NCI-H446 treated with DMSO at 0.1 percent for 48 hours (cell line): ENCODE measurements around the gene SORCS2.
"Not testable (repeated sequence)": the region's sequence is repeated elsewhere in the genome, so short reads cannot be mapped to it uniquely, and the experiment has no call there.

ENCODE experiments used
- DNase-seq: peaks from one replicate; lab custom pipeline; 2025; lab: John Stamatoyannopoulos, UW

SORCS2 gene

DNA sequence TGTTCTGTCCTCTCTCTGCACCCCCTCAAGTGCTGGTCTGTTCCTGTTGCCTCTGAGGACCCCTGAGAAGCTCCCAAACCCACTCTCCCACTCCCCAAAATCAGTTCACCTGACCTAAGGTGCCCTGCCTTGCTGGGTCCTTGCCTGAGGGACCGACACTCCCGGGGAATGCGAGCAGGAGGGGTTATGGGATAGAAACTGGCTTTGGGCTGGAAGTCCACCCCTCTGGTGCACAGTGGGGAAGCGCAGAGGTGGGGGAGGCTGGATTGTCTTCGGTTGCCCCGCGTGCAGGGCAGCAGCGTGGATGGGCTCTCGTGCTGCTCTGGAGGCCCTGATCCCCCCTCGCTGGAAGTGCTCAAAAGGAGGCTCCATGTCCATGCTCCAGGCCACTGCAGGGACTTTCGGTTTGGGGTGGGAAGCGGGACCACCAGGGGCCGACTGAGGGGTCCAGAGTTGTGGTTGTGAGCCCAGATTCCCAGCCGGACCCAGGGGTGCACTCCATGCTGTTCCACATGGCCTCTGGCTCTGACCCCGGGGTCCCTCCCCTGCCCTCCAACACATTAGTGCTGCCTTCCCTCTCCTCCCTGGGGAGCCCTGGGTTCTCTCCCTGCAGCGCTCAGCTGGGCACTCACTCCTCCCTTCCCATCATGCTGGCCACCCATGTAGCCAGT is 7.6 kb downstream of the SORCS2 start:
- DNase-seq, result no peak

DNA sequence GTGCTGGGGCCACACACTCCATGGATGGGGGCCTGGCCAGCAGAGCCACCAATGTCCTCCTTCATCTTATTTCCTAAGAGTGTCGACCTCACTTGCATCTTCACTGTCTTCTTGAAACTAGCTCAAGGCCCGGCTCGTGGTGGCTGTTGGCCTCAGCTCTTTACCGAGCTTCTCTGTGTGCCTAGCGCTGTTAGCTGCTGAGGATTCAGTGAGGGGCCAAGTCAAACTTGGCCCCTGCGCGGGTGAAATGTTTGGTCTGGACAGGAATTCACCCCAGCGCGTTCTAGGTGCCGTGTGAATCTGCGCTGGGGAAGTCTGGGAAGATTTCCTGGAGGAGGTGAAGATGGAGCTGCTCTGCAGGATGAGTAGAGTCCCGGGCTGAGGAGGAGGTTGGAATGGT is 8.5 kb downstream of the SORCS2 start:
- no peak for DNase-seq

DNA sequence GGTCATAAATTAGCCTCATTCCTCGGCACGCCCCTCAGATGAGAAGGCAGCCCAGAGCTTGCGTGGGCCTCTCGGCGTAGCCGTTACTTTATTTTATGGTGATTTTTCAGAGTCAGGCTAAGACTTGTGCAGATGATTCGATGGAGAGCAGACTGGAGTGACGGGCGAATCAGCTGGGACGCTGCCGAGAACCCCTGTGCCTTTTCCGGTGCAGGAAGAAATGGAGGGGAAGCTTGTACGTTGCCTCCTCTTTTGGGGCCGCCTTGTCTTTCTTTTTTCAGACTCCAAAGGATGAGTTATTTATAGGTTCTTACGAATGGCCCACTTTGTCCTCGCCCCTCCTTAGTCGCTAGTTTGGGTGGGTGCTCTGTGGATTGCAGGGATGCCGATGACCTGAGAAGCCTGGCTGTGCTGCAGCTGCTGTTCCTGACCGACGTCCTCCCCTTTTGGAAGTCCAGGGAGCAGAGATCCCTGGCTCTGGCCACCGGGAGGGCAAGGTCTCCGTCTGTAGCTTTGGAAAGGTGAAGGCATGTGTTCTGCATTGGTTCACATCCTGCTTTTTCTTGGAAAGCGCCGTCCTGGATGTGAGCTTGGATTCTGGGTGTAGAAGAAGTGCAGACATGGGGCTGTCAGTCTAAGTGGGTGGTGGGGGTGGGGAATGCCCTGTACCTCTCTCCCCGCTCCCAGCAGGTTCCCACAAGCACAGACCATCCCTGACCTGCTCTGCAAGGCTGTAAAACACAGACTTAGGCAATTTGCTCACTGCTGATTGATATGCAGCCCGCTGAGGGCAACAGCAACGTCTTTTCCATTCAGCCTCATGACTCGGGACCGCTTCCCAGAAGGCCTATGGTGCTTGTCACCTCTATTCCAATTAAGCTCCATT is 9.3 kb downstream of the SORCS2 start:
- DNase-seq, result no peak

DNA sequence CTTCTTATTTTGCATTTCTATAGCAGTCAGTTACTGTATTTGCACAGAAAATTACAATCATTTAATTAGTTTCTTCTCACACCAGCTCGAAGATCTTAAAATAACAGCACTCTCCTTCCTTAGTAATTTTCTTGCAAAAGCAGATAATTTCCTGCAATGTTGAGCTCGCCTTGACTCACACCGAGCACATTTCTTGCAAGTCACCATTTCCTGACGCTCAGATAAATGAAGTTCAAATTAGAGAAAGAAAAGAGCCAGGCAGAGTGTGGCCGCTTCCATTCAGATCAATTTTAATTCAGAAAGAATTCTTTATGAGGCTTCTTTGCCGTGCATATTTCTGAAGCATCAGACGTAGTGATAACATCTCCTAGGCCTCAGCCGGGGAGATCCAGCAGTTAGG is 10.1 kb downstream of the SORCS2 start:
- DNase-seq, result no peak

DNA sequence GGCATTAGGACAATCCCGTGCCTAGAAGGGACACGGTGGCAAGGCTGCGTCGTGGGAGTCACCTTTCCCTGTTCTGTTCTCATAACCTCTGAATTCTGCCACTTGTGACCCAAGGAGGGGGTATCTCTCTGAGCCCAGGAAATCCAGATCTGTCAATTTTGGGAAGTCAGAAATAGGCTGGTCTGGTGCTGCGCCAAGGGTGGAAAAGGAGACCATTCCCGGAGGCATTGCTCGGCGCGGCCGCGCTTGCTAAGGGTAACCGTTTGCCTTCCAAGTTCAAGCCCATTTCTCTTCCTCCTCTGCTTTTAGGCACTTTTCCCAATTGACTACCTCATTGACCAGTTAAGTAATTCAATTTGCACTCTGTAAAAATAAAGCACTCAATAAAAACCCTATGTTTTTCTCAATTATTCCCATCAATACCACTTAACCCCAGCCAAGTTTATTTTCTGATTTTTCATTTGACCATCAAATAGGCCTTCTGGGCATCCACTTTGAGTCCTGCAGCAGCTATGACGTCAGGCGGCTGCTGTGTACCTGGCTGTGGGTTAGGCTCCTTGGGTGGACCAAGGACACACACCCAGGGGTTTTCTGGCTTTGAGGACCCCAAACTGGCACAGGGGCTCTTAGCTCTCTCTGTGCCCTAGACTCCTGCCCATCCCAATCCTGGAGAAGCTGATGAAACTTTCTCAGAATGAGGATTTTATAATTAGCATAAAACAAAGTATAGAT is 12.5 kb downstream of the SORCS2 start:
- DNase-seq, result no peak

DNA sequence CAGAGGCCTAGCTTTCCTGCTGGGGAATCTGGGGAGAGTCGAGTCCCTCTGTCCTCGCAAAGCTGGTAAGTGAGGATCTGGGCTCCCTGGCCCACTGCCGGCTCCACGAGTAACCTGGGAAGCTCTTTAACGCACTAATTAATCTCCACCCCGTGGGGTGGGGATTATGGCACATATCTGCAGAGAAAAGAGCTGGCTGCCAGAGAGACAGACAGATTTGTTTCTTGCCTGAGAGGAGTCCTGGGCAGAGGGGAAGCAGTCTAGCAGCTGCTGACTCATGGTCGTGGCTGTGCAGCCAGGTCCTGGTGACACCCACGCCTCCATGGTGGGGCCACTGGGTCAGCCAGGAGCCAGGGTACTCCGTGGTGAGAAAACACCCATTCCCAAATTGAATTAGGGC is 14.0 kb downstream of the SORCS2 start:
- no peak for DNase-seq

DNA sequence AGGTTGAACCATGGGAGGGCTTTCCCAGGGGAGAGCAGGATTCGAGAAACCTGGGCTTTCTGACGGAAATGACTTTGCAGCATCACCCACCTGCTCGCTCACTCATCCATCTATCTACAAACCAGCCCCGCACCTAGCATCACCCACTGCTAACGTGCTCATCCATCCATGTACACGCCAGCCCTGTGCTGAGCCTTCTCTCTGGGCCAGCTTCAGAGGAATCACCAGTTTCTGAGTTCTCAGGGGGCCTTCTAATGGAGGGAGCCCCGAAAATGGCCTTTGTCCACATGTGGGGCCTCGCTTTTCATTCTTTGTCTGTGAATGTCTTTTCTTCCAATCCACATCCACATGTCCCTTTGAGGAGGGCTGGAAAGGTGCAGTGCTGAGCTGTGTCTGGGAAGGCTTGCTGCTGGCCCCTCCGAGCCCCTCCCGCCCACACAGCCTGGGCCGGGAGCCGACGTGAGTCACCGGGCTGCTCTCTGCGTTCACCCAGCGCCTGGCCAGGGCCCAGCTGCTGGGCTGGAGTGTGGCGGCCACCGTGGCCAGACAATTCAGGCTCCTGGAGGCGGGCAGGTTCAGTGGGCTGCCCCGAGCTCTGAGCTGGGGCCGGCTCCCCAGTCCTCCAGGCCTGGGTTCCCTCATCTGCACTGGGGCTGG is 14.7 kb downstream of the SORCS2 start:
- DNase-seq, result no peak

DNA sequence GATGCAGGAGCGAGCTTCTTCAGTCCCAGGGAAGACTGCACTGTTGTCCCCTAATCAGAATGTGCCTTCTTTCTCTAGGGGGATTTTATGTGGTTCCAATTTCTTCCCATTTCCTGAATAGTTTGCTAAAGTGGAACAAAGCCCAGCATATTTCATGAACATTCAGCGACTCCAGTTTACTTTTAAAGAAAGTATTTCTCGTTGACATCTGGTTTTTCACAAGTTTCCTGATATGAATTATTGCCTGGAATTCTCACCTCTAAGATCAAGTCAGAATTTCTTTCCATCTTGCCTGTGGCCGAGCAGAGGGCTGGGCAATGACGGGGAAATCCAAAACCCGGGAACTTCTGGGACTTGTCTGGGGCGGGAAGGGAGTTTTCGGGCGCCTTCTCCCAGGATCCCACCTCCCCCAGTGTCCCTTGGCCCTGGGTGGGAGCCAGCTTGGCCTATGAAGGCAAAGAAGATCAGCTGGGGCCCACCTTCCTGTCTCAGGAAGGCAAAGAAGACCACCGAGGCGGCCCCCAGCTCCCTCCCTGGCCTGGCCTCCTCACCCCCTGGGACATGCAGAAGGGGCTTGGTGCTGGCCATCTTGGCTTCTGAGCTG is 15.4 kb downstream of the SORCS2 start:
- DNase-seq, result no peak

DNA sequence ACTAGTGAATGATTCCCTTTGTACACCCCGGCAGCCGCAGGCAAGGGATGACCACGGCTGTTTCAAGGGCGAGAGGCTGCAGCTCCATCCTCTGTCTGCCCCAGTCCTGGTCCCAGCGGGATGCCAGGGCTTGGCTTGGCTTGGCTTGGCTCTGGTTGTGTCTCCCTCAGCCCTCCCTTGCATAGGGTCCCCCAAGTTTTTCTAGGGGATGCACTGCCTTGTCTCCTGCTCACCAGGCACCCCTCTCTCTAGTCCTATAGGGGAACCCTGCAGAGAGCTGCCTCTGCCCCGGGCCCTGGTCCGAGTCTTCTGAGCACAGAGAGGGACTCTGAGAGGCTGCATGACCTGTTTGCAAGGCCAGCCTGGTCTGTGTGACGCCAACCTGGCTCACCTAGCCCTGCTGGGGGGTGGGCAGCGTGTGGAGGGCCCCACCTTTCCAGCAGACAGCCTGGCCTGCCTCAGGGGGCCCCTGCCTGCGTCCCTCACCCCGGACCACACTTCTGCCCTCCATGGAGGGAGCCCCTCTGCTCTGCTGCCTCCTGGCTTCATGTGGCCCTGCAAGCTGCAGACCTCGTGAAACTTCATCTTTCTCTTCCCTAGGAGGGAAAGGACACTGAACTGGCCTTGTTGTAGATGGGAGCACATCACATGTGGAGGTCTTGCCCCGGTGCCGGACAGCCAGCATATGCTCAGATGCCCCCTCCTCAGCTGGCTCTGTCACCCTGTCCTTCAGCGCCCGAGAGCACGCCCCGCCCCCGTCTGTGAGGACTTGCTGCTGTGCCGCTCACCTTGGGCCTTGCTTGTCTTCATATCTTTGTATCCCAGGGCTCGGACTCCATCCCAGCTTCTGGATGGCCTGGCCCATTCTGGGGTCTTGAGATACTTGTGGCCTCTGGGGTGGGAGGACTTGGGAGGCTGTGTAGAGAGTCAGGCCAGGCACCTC is 16.4 kb downstream of the SORCS2 start:
- DNase-seq, result no peak

DNA sequence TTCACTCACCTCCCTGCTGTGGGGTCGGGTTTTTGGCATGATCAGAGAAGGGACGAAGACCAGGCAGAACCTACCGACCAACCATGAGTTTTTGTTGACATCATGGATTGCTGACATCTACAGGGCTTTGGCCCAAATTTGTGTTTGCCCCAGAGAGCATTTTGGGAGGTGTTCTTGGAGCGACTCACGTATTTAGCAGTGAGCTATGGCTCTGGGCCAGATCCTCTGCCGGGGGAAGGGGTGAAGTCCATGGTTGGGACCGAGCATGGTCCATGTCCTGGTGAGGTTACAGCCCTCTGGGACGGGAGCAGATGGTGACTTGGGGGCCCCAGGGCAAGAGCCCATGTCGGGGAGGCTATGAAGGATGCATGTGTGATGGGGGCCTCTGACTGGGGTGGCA is 17.4 kb downstream of the SORCS2 start:
- no peak for DNase-seq

DNA sequence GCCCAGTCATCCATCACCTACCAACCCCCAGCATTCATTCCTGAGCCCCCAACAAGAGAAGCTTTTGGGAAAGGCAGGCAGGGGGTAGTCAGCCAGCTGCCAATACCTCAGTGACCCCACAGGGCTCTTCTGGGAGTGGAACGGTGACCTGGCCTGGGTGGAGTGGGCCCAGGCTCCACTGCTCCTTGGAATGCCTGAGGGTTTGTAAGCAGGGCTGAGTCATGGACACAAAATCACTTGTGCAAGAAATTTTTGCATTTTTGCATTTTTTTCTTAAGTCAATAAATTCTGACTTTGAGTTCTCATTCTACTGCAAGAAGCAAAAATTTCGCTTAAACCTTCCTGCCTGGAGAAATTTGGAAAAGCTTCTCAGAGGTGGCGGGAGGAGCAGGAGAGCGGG is 18.5 kb downstream of the SORCS2 start:
- no peak for DNase-seq

DNA sequence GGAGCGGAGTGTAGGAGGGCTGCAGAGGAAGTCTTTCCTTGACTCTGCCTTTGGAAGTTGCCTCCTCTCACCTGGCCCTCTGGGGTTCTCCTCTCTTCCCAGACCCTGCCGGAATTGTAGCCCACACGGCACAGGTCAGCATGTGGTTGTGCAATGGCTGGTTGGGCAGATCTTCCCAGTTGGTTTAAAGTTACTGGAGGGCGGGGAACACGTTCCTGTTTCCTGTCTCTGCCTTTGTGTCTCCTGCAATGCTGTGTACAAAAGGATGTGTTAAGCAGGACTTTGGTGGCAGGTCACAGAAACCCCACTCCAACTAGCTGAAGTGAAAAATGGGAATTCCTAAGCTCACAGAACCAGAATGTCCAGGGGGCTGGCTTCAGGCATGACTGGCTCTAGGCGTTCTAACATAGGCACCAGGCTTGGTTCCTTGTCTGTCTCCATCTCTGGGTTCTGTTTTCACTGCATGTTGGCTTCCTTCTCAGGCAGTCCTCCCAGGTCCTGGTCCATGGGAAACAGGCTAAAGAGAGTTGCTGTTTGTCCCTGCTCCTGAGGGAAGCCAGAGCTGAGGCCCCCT is 19.9 kb downstream of the SORCS2 start:
- no peak for DNase-seq

DNA sequence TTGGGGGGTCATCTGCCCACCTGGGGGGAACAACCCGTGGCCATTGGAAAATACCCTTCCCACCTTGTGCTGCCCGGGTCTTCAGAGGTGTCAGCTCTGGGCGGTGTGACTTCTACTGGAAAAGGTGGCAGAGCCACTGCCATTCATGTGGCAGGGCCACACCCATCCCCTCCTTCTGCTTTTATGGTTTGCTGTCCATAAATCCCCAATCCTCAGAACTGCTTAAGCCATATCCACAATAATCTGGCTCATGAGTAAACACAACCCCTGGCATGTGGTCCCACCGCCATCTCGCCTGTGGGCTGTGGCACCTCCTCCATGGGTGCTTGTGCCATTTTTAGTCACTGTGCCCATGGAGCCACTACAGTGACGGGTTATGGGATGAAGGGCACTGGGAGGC is 20.6 kb downstream of the SORCS2 start:
- no peak for DNase-seq

DNA sequence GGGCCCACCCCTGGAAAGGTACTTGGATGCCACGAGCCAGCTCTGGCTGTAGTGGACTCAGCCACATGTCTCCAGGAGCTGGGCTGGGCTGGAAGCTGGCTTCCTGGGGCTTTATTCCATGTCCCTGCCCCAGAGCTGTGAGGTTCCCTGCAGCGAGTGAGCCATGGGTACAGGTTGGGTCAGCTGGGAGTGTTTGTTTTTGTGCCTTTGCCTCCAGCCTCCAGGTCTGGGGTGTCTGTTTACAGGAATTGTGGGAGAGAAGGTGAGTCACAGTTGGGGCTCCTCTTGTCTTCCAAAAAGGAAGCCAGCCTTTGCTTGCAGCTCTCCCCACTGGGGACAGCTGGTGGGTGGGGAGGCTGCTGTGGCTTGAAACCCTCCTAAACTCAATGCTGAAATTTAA is 21.5 kb downstream of the SORCS2 start:
- DNase-seq, result no peak

DNA sequence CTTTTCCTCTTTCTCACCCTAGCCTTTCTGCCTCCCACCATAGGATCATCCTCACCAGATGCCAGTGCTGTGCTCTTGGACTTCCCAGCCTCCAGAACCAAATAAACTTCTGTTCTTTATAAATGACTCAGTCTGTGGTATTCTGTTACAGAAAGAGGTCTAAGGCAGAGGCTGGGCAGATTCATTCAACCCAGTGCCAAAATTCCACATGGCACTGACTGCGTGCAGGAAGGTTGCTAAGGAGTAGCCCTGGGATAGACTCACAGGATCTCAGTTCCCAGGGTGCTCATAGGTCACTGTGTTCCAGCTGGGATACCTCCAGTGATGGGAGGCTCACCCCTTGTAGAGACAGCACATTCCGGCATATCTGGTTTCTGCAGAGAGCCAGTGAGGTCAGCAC is 22.0 kb downstream of the SORCS2 start:
- DNase-seq, result no peak

DNA sequence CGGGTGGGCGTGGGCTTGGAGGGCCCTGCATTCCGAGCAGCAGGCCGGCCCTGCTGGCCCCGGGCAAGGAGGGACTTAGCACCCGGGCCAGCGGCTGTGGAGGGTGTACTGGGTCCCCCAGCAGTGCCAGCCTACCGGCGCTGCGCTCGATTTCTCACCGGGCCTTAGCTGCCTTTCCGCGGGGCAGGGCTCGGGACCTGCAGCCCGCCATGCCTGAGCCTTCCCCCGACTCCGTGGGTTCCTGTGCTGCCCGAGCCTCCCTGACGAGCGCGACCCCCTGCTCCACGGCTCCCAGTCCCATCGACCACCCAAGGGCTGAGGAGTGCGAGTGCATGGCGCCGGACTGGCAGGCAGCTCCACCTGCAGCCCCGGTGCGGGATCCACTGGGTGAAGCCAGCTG is 22.8 kb downstream of the SORCS2 start:
- DNase-seq, result not testable (repeated sequence)

DNA sequence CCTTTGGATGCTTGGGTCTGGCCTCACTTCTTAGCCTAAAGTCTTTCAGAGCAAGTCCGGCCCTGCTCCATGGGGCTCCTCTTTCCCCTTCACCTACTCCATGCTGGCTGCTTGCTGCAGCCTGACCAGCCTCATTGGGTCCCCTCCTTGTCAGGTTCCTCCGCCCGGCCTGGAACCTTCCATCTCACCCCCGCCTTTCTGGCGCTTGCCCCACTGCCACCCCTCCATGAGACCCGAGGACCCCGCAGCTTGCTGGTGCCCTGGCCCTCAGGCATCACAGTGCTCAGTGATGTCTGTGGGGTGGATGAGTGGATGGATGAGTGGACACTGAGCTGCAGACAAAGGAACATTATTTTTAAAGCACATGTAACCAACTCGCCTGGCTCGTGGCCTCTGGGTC is 24.7 kb downstream of the SORCS2 start:
- no peak for DNase-seq

DNA sequence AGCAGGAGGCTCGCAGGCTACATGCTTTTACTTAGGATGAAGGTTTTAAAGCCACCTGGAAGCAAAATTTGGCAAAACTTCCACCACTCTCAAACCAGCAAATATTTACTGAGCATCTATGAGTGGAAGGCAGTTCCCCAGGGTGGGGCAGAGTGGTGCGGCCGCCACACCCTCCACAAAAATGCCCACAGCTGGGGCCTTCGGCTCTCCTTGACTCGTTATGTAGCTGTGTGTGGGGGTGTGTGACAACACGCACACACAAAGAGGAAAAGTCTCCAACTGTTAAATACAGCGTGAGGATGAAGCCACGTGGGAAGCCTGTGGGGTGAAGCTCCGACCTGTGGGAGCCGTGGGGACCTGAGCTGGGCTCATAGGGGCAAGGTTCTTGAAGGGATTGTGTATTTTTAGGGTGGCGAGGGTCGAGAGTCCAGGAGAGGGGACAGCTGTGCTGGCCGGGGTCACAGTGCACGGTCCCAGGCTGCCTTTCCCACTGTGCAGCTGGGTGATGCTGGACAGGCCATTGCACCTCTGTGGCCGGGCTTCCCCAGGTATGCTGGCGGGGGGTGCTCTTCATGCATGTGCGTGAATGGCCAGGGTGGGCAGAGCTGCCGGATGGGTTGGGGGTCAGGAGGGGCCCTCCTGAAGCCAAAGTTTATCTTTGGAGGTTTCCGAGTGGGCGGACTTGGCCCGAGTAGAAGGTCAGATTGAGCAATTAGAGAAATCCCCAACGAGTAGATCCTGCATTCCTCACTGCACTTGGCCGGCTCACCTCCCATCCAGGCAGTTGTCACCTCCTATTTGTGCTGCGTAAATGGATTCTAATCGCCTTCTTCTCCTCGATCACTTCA is 25.4 kb downstream of the SORCS2 start:
- DNase-seq, result no peak

DNA sequence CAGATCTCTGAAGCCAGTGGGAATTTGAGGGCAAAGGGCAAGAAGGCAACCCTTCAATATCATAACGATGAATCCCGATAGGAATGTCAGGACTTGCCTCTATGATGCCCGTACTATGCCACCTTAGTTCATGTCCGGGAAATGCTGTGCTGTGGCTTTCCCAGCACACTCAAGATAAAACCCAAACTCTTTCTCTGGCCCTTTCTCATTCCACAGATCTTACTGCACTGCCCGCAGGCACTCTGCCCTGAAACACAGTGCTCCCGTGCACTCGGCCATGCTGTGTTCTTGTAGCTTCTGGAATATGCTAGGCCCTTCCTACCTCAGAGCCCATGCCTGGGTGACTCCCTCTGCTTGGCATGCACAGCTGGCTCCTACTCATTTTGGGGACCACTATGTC is 26.3 kb downstream of the SORCS2 start:
- DNase-seq, result no peak

DNA sequence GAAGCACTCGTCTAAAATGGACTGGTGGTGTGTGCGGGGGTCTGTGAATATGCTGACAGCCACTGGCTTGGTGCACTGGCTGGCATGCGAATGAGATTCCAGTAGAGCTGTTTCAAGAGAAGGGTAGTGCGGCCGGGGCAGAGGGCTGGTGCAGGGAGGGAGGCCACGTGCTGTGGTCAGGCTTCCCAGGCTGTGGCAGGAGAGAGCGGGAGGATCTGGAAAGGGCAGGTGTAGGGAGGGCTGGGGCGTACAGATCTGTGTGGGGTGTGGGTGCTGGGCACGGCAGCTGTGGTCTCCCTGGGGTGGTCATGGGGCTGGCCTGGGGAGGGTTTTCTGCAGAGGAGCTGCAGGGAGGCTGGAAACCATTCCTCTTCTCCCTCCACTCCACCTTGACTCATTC is 30.2 kb downstream of the SORCS2 start:
- DNase-seq, result no peak
